Natural killer cell (primary cell): ENCODE results near the gene C2CD4D. TPM values are rescaled to one million over a fixed set of nuclear protein-coding genes. Genes with fewer than 3 reads are reported as not detected.

ENCODE experiments used
- ATAC-seq, 3 donors: fragments of 150-1000 bp in 2 of 3; fragments of 200-7000 bp in 1 of 3; cut with Tn5 transposase; 1 replicate in 1 of 3; 2 replicates in 2 of 3; pipeline ENCODE4 v1.10.0; 2021; ENCODE audit warnings: mild to moderate bottlenecking in 2 of 3, moderate library complexity in 2 of 3
- DNase-seq, 2 donors: peaks; one replicate each; pipeline versions ENCODE4 v3.0.0 to v3.0.0-alpha.2; 2013 to 2021; ENCODE audit warnings: mixed read lengths in 1 of 2
- H3K27ac ChIP-seq: one replicate; pipeline ENCODE4 v1.5.1; 2013; ENCODE audit warnings: mild to moderate bottlenecking, low read length
- H3K27me3 ChIP-seq: one replicate; pipeline ENCODE4 v1.6.1; 2013; ENCODE audit warnings: low read length; ENCODE audit not compliant: control insufficient read depth, insufficient read depth
- H3K36me3 ChIP-seq: one replicate; pipeline ENCODE4 v1.6.1; 2013; ENCODE audit warnings: low read length; ENCODE audit not compliant: control insufficient read depth, insufficient read depth
- H3K4me1 ChIP-seq: one replicate; pipeline ENCODE4 v1.6.1; 2013; ENCODE audit warnings: low read length; ENCODE audit not compliant: control insufficient read depth, insufficient read depth
- H3K4me3 ChIP-seq: one replicate; pipeline ENCODE4 v1.5.1; 2013; ENCODE audit warnings: low read length
- H3K9me3 ChIP-seq: one replicate; pipeline ENCODE4 v1.6.1; 2013; ENCODE audit warnings: low read length; ENCODE audit not compliant: control insufficient read depth, insufficient read depth
- H3K27ac Mint-ChIP-seq, 2 donors: one replicate each; pipeline ENCODE4 v1.8.0; 2022; ENCODE audit warnings: mild to moderate bottlenecking in 2 of 2, mixed read lengths in 2 of 2, moderate library complexity in 1 of 2
- H3K27me3 Mint-ChIP-seq, 2 donors: one replicate each; pipeline ENCODE4 v1.8.0; 2022; ENCODE audit warnings: low read depth in 2 of 2, mixed read lengths in 2 of 2
- H3K36me3 Mint-ChIP-seq: one replicate; pipeline ENCODE4 v1.8.0; 2022; ENCODE audit warnings: mixed read lengths
- H3K4me1 Mint-ChIP-seq, 2 donors: one replicate each; pipeline ENCODE4 v1.8.0; 2022; ENCODE audit warnings: mixed read lengths in 2 of 2
- H3K4me3 Mint-ChIP-seq: one replicate; pipeline ENCODE4 v1.8.0; 2022; ENCODE audit warnings: mild to moderate bottlenecking, moderate library complexity, mixed read lengths
- H3K9me3 Mint-ChIP-seq, 2 donors: one replicate each; pipeline ENCODE4 v1.8.0; 2022; ENCODE audit warnings: mixed read lengths in 2 of 2
- CTCF ChIP-seq: fragments of 200-600 bp; IDR thresholded peaks from one replicate; pipeline ENCODE4 v1.8.0; 2022; ENCODE audit warnings: antibody characterized with exemption
- WGBS: methylation state at CpG from one replicate; pipeline ENCODE4 v1.1.7; 2013; ENCODE audit warnings: missing lambda C conversion rate; ENCODE audit not compliant: insufficient coverage; 5-methylcytosine and 5-hydroxymethylcytosine counted together
- intact Hi-C: fragments of 100-400 bp; cut with micrococcal nuclease; formaldehyde crosslinking; loops from one replicate; pipeline ENCODE4 v1.14.2; 2022
- total RNA-seq, 4 donors: library from RNA; stranded (reverse); fragments of 120-200 nt in 1 of 4; gene quantifications; one replicate each; pipeline versions ENCODE4 v1.2.3 to v1.2.4, GENCODE V29; 2013 to 2022

Gene C2CD4D
- total RNA-seq, 3 donors from 2014 or later (not counting 1 experiment from before 2014, with no cell fraction given), result 0.20 to 0.24 TPM; not detected in 1

DNA sequence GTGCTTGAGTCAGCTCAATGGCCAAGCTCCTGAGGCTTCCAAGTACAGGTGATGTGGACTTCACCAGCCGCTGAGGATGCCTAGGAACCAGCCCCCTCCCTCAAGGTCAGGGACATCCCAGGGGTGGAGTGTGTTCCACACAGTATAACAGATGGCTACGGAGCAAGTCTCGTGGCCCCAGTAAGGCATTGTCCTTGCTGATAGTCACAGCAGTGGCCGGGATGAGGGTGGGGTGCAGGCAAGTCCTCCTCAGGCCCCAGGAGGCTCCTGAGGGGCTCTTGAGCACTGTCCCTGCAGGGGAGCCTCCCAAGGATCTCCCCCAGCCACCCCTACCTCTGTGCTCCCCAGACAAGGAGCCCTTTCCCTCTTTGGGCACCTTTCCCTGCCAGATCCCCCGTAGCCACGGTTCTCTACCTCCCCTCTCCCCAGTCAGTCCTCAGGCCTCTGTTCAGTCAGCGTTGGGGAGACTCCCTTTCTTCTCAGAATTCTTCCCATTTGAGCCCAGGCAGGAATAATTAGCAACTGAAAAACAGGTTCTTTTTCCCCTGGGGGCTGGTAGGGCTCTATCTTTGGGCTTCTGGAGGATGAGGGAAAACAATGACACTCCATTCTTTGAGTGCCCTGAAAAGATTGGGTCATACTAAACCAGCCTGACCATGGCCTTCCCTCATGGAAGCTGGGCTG lies 21.0 kb upstream of the C2CD4D start:
- DNase-seq (no peak), ATAC-seq (no peak)
- Mint-ChIP-seq H3K4me1 (no peaks in the 10 kb centered on the region), H3K9me3 (no peaks in the 10 kb centered on the region), H3K27me3 (peaks cover 0 to 10% of the 10 kb centered on the region in 2 donors), H3K4me3 (no peak overlapping the region), H3K36me3 (no peaks in the 10 kb centered on the region), H3K27ac (no peak overlapping the region)
- no peak overlapping the region for H3K27ac ChIP-seq
- H3K4me1 ChIP-seq, result no peaks in the 10 kb centered on the region
- WGBS, result 95% methylated on average over 7 of the region's 7 CpGs
- no peak for TF ChIP-seq CTCF
- no peaks in the 10 kb centered on the region for H3K36me3 ChIP-seq
- intact Hi-C loops, result no loop called here
- H3K27me3 ChIP-seq, result no peaks in the 10 kb centered on the region
- H3K4me3 ChIP-seq, result no peak overlapping the region
- H3K9me3 ChIP-seq, result no peaks in the 10 kb centered on the region

DNA sequence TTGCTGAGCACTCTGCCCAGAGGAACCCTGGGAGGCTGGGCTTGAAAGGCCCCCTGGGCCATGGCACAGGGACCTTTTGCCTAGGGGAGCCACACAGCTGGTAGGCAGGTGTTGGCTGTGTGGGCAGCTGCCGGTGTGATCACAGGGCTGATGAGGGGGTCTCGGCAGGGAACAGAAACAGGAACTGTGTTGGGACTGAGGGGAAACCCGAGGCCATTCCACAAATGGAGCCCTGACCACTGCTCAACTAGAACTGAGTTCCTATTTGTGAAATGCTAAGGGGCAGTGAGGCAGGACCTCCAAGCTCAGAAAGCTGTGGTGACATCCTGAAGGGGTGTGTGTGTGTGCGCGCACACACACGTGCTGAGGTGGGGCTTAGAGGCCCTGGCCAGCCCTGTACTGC lies 20.3 kb upstream of the C2CD4D start:
- H3K27ac Mint-ChIP-seq, result no peak overlapping the region
- Histone ChIP-seq H3K36me3 (no peaks in the 10 kb centered on the region), H3K27me3 (no peaks in the 10 kb centered on the region), H3K4me1 (no peaks in the 10 kb centered on the region), H3K27ac (no peak overlapping the region), H3K9me3 (no peaks in the 10 kb centered on the region), H3K4me3 (no peak overlapping the region)
- DNase-seq, result no peak
- no peaks in the 10 kb centered on the region for H3K9me3 Mint-ChIP-seq
- 62% methylated on average over 5 of the region's 6 CpGs for WGBS
- intact Hi-C loops, result no loop called here
- ATAC-seq, result no peak
- H3K4me1 Mint-ChIP-seq, result no peaks in the 10 kb centered on the region
- H3K27me3 Mint-ChIP-seq, result peaks cover 0 to 6% of the 10 kb centered on the region in 2 donors
- TF ChIP-seq CTCF, result no peak
- no peaks in the 10 kb centered on the region for H3K36me3 Mint-ChIP-seq
- H3K4me3 Mint-ChIP-seq, result no peak overlapping the region

DNA sequence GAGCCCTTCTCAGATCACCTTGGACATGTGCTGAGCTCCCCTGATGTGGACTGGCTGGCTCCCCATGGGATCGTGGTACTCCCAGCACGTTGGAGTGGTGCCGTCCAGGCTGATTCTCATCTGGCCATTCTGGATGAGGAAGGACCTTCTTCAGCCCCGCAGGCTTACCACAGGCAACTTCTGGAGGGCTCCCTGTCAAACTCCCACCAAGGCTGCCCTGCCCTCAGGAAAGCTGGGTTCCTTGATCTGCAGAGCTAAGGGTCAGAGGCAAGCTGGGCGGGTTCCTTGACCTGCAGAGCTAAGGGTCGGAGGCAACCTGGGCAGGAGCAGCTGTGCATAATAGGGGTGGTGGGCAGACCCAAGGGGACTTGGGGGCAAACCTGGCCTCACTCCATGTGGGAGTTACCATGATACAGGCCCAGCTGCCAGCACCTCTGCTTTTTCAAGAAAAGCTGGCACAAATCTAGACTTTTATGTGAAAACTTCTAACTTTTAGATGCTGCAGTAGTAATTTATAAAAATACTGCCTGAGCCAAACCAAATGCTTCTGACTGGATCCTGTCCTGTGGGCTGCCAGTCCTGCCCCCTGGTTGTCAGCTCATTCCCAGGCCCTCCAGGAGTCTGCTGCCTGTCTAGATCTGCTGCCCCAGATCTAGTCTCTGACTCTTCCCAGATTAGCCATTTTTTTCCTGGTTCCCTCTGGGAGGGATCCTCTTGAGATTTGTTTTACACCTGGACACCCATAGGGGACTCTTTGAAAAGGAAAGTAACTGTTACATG lies 19.5 kb upstream of the C2CD4D start:
- no peaks in the 10 kb centered on the region for H3K36me3 Mint-ChIP-seq
- ATAC-seq, result no peak

More for the DNA sequence above, 19.5 kb upstream of the C2CD4D start:
- H3K9me3 ChIP-seq, result no peaks in the 10 kb centered on the region
- TF ChIP-seq CTCF, result no peak
- Mint-ChIP-seq H3K27me3 (peaks cover 0 to 6% of the 10 kb centered on the region in 2 donors), H3K4me3 (no peak overlapping the region), H3K9me3 (no peaks in the 10 kb centered on the region), H3K27ac (no peak overlapping the region), H3K4me1 (no peaks in the 10 kb centered on the region)
- H3K4me1 ChIP-seq, result no peaks in the 10 kb centered on the region
- 87% methylated on average over 6 of the region's 6 CpGs for WGBS
- DNase-seq, result no peak
- H3K27me3 ChIP-seq, result no peaks in the 10 kb centered on the region
- H3K27ac ChIP-seq, result no peak overlapping the region
- no peak overlapping the region for H3K4me3 ChIP-seq
- no peaks in the 10 kb centered on the region for H3K36me3 ChIP-seq
- intact Hi-C loops, result no loop called here
